Chondrocyte (in vitro differentiated cells): ENCODE results near the gene THSD4. TPM values are rescaled to one million over a fixed set of nuclear protein-coding genes. Genes with fewer than 3 reads are reported as not detected.

ENCODE experiments used
- DNase-seq: peaks from one replicate; pipeline ENCODE4 v3.0.0; 2021; ENCODE audit warnings: mixed read lengths, low spot score
- H3K27ac Mint-ChIP-seq: one replicate; pipeline ENCODE4 v1.8.0; 2021; ENCODE audit warnings: mild to moderate bottlenecking, moderate library complexity, mixed read lengths; ENCODE audit not compliant: unreplicated experiment
- H3K27me3 Mint-ChIP-seq: 2 replicates; pipeline ENCODE4 v1.8.0; 2021; ENCODE audit warnings: low read depth, mixed read lengths
- H3K36me3 Mint-ChIP-seq: 2 replicates; pipeline ENCODE4 v1.8.0; 2021; ENCODE audit warnings: low read depth, mixed read lengths
- H3K4me1 Mint-ChIP-seq: 2 replicates; pipeline ENCODE4 v1.8.0; 2021; ENCODE audit warnings: low read depth, mild to moderate bottlenecking, mixed read lengths
- H3K4me3 Mint-ChIP-seq: one replicate; pipeline ENCODE4 v1.8.0; 2021; ENCODE audit warnings: mild to moderate bottlenecking, moderate library complexity, mixed read lengths; ENCODE audit not compliant: unreplicated experiment
- H3K9me3 Mint-ChIP-seq: 2 replicates; pipeline ENCODE4 v1.8.0; 2021; ENCODE audit warnings: low read depth, mixed read lengths
- total RNA-seq: library from RNA; stranded (reverse); gene quantifications from 3 replicates; pipeline ENCODE4 v1.2.1, GENCODE V29; 2021
- TF ChIP-seq, protein P1 (sequence below): fragments of 200-600 bp; sonication (generic); IDR thresholded peaks from 2 replicates; pipeline ENCODE4 v1.5.0; 2021; ENCODE audit warnings: antibody characterized with exemption, mild to moderate bottlenecking, moderate library complexity

THSD4 gene
- total RNA-seq, 1 donor from 2014 or later, result 3.4 TPM

DNA sequence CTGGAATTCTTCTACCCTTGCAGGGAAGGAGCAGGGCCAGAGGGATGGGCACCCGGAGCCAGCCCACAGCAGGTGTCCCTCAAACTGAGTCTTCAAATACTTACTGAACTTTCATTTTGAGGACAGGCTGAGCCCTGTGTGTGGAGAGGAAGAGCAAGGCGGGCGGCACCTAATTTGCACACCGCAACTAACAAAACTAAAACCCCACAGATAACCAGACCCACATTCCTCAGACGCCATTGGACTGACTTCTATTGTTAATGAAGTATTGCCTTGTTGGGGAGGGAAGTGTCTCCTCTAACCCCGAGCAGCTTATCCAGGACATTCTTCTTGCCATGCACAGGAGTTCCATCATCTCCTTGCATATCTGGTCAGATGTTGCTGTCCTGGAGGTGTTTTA lies 589.9 kb downstream of the THSD4 start:
- Mint-ChIP-seq H3K4me3 (no peak overlapping the region), H3K9me3 (no peaks in the 10 kb centered on the region), H3K27ac (no peak overlapping the region), H3K4me1 (peaks cover 24% of the 10 kb centered on the region), H3K27me3 (peaks cover 5% of the 10 kb centered on the region), H3K36me3 (peaks cover 2% of the 10 kb centered on the region)
- no peak for DNase-seq
- TF ChIP-seq, protein P1, sequence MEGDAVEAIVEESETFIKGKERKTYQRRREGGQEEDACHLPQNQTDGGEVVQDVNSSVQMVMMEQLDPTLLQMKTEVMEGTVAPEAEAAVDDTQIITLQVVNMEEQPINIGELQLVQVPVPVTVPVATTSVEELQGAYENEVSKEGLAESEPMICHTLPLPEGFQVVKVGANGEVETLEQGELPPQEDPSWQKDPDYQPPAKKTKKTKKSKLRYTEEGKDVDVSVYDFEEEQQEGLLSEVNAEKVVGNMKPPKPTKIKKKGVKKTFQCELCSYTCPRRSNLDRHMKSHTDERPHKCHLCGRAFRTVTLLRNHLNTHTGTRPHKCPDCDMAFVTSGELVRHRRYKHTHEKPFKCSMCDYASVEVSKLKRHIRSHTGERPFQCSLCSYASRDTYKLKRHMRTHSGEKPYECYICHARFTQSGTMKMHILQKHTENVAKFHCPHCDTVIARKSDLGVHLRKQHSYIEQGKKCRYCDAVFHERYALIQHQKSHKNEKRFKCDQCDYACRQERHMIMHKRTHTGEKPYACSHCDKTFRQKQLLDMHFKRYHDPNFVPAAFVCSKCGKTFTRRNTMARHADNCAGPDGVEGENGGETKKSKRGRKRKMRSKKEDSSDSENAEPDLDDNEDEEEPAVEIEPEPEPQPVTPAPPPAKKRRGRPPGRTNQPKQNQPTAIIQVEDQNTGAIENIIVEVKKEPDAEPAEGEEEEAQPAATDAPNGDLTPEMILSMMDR, result no peak

DNA sequence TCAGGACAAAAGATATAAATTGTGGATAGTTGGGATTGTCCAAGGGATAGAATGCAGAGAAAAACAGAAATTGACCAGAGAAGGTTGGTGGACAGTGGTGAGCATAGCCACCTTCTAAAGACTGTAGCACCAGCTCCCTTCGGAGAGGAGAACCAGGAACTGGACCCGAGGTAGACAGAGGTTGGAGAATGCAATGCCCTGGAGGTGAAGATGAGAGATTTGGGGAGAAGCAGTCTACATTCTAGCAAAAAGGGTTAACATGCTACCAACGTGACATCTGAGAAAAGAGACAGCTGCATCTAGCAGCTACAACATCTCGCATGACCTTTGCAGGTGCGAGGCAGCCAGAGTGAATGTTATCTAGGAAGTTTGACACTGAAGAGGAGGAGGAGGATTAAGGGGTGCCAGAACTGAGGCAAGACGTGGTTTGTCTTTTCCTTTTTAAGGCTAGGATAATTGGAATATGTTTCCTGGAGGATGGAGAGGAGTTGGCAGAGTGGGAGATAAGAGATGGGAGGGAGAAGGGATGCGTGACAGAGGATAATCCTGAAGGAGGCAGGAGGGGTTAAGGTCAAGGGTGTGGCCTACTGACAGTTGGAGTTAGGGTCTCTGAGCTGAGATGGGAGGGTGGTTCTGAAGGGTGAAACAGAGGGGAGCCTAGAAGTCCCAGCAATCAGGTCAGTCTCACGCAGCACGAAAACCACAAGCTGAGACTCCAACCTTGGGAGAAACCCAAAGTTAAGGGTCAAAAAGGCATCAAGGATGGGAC lies 591.4 kb downstream of the THSD4 start:
- peaks cover 2% of the 10 kb centered on the region for H3K36me3 Mint-ChIP-seq
- TF ChIP-seq, protein P1, result no peak
- H3K27me3 Mint-ChIP-seq, result peaks cover 5% of the 10 kb centered on the region
- H3K4me1 Mint-ChIP-seq, result peaks cover 28% of the 10 kb centered on the region
- H3K4me3 Mint-ChIP-seq, result no peak overlapping the region
- no peak for DNase-seq
- H3K27ac Mint-ChIP-seq, result no peak overlapping the region
- H3K9me3 Mint-ChIP-seq, result no peaks in the 10 kb centered on the region

GRCh38 chr15:71707230-71708050 lies 592.2 kb downstream of the THSD4 start:
- Mint-ChIP-seq H3K4me1 (peaks cover 36% of the 10 kb centered on the region), H3K36me3 (peaks cover 2% of the 10 kb centered on the region), H3K9me3 (no peaks in the 10 kb centered on the region), H3K27ac (no peak overlapping the region), H3K4me3 (no peak overlapping the region), H3K27me3 (peaks cover 5% of the 10 kb centered on the region)
- TF ChIP-seq, protein P1, result no peak
- no peak for DNase-seq

- DNase-seq, result no peak
- H3K27me3 Mint-ChIP-seq, result peaks cover 5% of the 10 kb centered on the region
- H3K9me3 Mint-ChIP-seq, result no peaks in the 10 kb centered on the region
- H3K4me1 Mint-ChIP-seq, result peaks cover 36% of the 10 kb centered on the region
- no peak overlapping the region for H3K4me3 Mint-ChIP-seq
- H3K36me3 Mint-ChIP-seq, result peaks cover 2% of the 10 kb centered on the region
- TF ChIP-seq, protein P1, result no peak
- no peak overlapping the region for H3K27ac Mint-ChIP-seq
Observed at GRCh38 chr15:71708051-71708429, 592.8 kb downstream of the THSD4 start.

DNA sequence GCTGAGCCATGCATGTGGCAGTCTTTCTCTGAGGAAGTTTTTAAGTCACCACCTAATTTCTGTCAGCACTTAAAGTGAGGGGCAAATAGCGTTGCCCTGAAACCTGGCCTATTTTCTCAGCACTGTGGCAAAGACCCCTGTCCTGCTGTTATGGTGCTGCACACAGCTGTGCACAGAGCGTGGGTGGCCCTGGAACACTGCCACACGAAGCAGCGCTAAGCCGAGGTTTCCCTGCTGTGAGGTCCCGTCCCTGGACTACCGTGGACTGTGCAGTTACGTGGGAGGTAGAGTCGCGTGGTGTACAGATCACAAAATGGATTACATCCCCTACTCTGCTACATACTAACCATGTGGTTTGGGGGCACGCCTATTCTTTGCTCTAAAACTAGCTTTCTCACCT lies 593.5 kb downstream of the THSD4 start:
- H3K36me3 Mint-ChIP-seq, result peaks cover 2% of the 10 kb centered on the region
- no peak overlapping the region for H3K27ac Mint-ChIP-seq
- no peak for DNase-seq
- TF ChIP-seq, protein P1, result no peak
- peaks cover 5% of the 10 kb centered on the region for H3K27me3 Mint-ChIP-seq
- no peaks in the 10 kb centered on the region for H3K9me3 Mint-ChIP-seq
- no peak overlapping the region for H3K4me3 Mint-ChIP-seq
- H3K4me1 Mint-ChIP-seq, result peaks cover 36% of the 10 kb centered on the region
